ENCODE data around the gene FAM124A. TPM values are rescaled to one million over a fixed set of nuclear protein-coding genes. Genes with fewer than 3 reads are reported as not detected.

FAM124A gene
- polyA plus RNA-seq, 3 donors = 0.03 to 0.20 (median 0.13) TPM

GRCh38 chr13:51275101-51275500, 52.9 kb downstream of the FAM124A start:
- Histone ChIP-seq H2AFZ (ENCODE audit: insufficient read depth, low read depth, low read length, poor library complexity, severe bottlenecking) (no peak overlapping the region), H3K9ac (ENCODE audit: insufficient read depth, low read length, poor library complexity, severe bottlenecking) (no peak overlapping the region), H3K36me3 (replicated peaks in 1 of 2; ENCODE audit: control insufficient read depth in 1 of 2, insufficient read depth in 2 of 2, low read length in 2 of 2) (no peaks in the 10 kb centered on the region), H3K79me2 (ENCODE audit: insufficient read depth, low read length) (no peaks in the 10 kb centered on the region), H3K4me3 (replicated peaks in 1 of 3; ENCODE audit: low read depth in 2 of 3, low read length in 3 of 3) (no peak overlapping the region), H3K27me3 (ENCODE audit: control insufficient read depth in 2 of 2, insufficient read depth in 2 of 2, low read length in 2 of 2) (no peaks in the 10 kb centered on the region), H3K4me2 (replicated peaks; ENCODE audit: extremely low read depth, low read length, poor library complexity, severe bottlenecking) (no peak overlapping the region), H4K20me1 (ENCODE audit: insufficient read depth, low read length) (no peaks in the 10 kb centered on the region), H3K9me3 (replicated peaks in 1 of 2; ENCODE audit: control insufficient read depth in 1 of 2, insufficient read depth in 1 of 2, low read length in 2 of 2) (no peaks in the 10 kb centered on the region), H3K4me1 (ENCODE audit: control insufficient read depth in 1 of 2, insufficient read depth in 2 of 2, low read length in 2 of 2) (no peaks in the 10 kb centered on the region), H3K27ac (ENCODE audit: low read depth in 1 of 2, low read length in 2 of 2) (no peak overlapping the region)
- TF ChIP-seq, protein P1, sequence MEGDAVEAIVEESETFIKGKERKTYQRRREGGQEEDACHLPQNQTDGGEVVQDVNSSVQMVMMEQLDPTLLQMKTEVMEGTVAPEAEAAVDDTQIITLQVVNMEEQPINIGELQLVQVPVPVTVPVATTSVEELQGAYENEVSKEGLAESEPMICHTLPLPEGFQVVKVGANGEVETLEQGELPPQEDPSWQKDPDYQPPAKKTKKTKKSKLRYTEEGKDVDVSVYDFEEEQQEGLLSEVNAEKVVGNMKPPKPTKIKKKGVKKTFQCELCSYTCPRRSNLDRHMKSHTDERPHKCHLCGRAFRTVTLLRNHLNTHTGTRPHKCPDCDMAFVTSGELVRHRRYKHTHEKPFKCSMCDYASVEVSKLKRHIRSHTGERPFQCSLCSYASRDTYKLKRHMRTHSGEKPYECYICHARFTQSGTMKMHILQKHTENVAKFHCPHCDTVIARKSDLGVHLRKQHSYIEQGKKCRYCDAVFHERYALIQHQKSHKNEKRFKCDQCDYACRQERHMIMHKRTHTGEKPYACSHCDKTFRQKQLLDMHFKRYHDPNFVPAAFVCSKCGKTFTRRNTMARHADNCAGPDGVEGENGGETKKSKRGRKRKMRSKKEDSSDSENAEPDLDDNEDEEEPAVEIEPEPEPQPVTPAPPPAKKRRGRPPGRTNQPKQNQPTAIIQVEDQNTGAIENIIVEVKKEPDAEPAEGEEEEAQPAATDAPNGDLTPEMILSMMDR (IDR thresholded peaks at IDR 0.05) = no peak
- 100% methylated on average over 1 of the region's 2 CpGs for WGBS (ENCODE audit: insufficient coverage)
- Mint-ChIP-seq H3K9me3 (no peaks in the 10 kb centered on the region), H3K27ac (no peak overlapping the region), H3K27me3 (ENCODE audit: low read depth in 3 of 3) (peaks cover 0 to 2% (median 1%) of the 10 kb centered on the region in 3 donors), H3K4me3 (no peak overlapping the region), H3K36me3 (no peaks in the 10 kb centered on the region), H3K4me1 (peaks cover 4% of the 10 kb centered on the region)
- no peak for DNase-seq
- intact Hi-C loops (cut with micrococcal nuclease) = no loop called here

DNA sequence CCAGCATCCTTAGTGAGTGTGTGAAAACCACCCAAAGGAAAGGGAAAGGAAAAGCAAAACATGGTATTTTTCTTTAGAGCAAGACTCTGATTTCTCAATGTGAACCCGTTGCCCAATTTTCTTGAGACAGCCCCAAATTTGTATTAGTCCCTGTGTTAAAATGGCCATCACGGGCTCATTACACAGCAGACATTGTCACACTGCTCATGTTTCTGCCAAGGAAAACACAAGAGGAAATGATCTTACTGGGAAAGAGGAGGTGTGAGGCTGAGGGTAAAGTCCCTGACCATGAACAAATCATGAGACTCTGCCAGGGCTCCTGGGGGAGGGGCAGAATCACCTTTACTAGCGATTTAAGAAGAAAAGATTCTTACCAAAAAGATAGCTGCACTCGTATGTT, 54.4 kb downstream of the FAM124A start:
- H3K9ac ChIP-seq (ENCODE audit: insufficient read depth, low read length, poor library complexity, severe bottlenecking) = no peak overlapping the region
- no peaks in the 10 kb centered on the region for H3K9me3 ChIP-seq (replicated peaks in 1 of 2; ENCODE audit: control insufficient read depth in 1 of 2, insufficient read depth in 1 of 2, low read length in 2 of 2)
- no peaks in the 10 kb centered on the region for H3K36me3 ChIP-seq (replicated peaks in 1 of 2; ENCODE audit: control insufficient read depth in 1 of 2, insufficient read depth in 2 of 2, low read length in 2 of 2)
- H3K4me3 Mint-ChIP-seq = no peak overlapping the region
- H3K27ac ChIP-seq (ENCODE audit: low read depth in 1 of 2, low read length in 2 of 2) = no peak overlapping the region
- H3K36me3 Mint-ChIP-seq = peaks cover 0 to 3% of the 10 kb centered on the region in 2 donors
- peaks cover 3% of the 10 kb centered on the region for H3K4me1 Mint-ChIP-seq
- no peaks in the 10 kb centered on the region for H3K79me2 ChIP-seq (ENCODE audit: insufficient read depth, low read length)
- WGBS (ENCODE audit: insufficient coverage) = 85% methylated on average over 2 of the region's 4 CpGs
- no peak overlapping the region for H3K4me2 ChIP-seq (replicated peaks; ENCODE audit: extremely low read depth, low read length, poor library complexity, severe bottlenecking)
- H3K4me1 ChIP-seq (ENCODE audit: control insufficient read depth in 1 of 2, insufficient read depth in 2 of 2, low read length in 2 of 2) = no peaks in the 10 kb centered on the region
- no peaks in the 10 kb centered on the region for H4K20me1 ChIP-seq (ENCODE audit: insufficient read depth, low read length)
- no peak overlapping the region for H3K4me3 ChIP-seq (replicated peaks in 1 of 3; ENCODE audit: low read depth in 2 of 3, low read length in 3 of 3)
- H3K9me3 Mint-ChIP-seq = no peaks in the 10 kb centered on the region
- peaks cover 0 to 2% (median 1%) of the 10 kb centered on the region in 3 donors for H3K27me3 Mint-ChIP-seq (ENCODE audit: low read depth in 3 of 3)
- no peak overlapping the region for H3K27ac Mint-ChIP-seq
- intact Hi-C loops (cut with micrococcal nuclease) = no loop called here
- no peak for DNase-seq
- H2AFZ ChIP-seq (ENCODE audit: insufficient read depth, low read depth, low read length, poor library complexity, severe bottlenecking) = no peak overlapping the region
- no peaks in the 10 kb centered on the region for H3K27me3 ChIP-seq (ENCODE audit: control insufficient read depth in 2 of 2, insufficient read depth in 2 of 2, low read length in 2 of 2)
- TF ChIP-seq, protein P1 (IDR thresholded peaks at IDR 0.05) = no peak

Data from CD14-positive monocyte (primary cell).